SHP77 (cell line): Measurements from ENCODE around the gene HSPB6.
A peak's percentile ranks its signal among the peaks of the same experiment; 100 is the strongest.
"Not testable (repeated sequence)": the region's sequence is repeated elsewhere in the genome, so short reads cannot be mapped to it uniquely, and the experiment has no call there.

ENCODE experiments used
- DNase-seq, 2 experiments: peaks; one replicate each; lab custom pipeline; 2025; lab: John Stamatoyannopoulos, UW

Gene HSPB6

GRCh38 chr19:35786299-35787160, 29.7 kb upstream of the HSPB6 start:
- DNase-seq, result no peak

DNA sequence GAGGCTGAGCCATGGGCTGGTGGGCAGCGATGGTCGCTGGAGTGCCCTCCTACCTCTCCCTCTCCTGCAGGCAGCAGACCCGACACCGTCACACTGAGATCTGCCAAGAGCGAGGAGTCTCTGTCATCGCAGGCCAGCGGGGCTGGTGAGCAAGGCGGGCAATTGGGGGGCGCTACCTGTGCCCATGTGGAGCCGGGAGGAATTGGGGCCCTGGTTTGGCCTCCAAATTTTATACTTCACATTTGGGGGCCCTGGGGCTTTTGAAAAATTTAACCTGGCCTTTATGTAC, 28.5 kb upstream of the HSPB6 start:
- no peak for DNase-seq

DNA sequence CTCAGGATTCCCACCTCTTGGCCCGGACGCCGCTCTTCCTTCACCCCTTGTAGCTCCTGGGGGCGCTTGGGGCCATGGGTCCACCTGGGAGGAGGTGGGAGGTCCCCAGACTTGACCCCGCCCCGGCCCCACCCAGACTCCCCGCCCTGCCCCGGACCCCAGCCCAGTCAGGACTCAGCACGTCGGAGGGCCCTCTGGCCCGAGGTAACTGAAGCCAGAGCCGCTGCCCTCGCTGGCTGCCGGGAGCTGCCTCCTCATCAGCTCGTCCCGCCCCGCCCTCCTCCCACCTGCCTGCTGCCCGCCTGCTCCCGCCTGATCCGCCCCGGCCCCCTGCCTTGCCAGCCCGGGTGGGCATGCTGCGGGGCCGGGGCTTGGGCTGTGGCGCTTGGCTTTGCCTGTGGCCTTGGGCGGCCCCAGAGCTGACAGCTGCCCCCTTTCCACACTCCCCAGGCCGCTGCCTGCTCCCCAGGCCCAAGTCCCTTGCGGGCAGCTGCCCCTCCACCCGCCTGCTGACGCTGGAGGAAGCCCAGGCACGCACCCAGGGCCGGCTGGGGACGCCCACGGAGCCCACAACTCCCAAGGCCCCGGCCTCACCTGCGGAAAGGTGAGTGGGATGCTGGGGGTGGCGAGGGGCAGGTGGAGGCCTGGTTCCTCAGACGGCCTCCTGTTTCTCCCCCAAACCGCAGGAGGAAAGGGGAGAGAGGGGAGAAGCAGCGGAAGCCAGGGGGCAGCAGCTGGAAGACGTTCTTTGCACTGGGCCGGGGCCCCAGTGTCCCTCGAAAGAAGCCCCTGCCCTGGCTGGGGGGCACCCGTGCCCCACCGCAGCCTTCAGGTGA, 27.9 kb upstream of the HSPB6 start:
- no peak for DNase-seq

DNA sequence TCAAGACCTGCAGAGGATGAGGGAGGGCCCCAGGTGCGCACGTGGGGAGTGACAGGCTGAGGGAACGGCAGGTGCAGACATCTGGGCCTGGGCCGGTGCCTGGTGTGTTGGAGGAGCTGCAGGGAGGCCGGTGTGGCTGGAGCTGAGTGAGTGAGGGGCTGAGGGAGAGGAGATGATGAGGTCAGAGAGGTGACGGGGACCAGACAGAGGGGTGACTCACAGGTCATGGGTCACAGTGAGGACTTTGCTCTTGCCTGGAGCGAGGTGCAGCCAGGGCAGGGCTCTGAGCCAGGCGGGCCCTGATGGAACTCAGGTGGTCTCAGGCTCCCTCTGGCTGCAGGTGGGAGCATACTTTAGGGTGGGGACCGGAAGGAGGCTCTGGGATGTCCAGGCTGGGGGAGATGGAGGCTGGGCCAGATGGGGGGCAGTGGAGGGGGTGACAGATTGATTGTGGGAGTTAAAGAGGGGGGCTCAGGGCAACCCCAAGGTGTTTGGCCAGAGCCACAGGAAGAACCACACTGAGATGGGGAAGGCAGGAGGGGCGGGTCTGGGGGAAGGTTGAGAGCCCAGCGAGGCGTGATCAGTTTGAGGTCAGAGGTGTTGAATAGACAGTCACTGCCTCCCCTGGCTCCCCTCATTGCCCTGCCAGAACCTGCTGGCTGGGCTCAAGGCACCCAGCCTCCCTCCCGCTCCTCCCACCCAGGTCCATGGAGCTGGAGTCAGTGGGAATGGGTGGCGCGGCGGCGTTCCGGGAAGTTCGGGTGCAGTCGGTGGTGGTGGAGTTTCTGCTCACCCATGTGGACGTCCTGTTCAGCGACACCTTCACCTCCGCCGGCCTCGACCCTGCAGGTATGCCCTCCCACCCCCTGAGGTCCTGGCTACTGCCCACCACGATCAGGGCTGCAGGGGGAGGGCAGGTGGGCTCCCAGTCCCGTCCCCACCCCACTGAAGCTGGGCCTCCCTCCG, 26.9 kb upstream of the HSPB6 start:
- DNase-seq, result no peak

DNA sequence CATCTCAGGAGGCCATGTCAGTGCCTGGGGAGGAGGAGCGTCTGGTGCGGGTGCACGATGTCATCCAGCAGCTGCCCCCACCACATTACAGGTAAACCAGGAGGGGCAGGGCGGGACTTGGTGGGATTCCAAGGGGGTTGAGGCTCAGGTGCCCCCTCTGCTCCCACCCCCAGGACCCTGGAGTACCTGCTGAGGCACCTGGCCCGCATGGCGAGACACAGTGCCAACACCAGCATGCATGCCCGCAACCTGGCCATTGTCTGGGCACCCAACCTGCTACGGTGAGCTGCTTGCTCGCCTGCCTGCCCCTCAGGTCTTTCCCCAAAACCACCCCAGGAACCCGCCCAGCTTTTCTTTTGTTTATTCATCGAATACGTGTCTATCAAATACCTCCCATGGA, 25.8 kb upstream of the HSPB6 start:
- DNase-seq, result no peak

DNA sequence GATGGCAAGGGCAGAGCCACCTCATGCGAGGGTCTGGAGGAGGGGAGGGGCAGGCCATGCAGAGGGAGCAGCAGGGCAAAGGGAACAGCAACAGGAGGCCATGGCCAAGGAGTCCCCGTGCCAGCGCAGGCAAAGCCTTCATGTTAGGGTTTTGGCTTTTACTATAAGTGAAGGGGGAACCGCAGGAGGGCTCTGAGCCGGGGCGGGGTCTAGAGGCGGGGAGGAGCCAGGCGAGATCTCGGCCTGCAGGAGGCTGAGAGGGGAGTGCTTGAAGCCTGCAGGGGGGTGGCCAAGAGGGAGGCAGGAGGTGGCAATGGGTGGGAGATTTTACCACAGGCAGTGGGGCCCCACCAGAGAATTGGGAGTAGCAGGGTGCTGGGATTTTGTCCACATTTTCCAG, 24.8 kb upstream of the HSPB6 start:
- no peak for DNase-seq

GRCh38 chr19:35780717-35781116, 23.9 kb upstream of the HSPB6 start:
- no peak for DNase-seq

DNA sequence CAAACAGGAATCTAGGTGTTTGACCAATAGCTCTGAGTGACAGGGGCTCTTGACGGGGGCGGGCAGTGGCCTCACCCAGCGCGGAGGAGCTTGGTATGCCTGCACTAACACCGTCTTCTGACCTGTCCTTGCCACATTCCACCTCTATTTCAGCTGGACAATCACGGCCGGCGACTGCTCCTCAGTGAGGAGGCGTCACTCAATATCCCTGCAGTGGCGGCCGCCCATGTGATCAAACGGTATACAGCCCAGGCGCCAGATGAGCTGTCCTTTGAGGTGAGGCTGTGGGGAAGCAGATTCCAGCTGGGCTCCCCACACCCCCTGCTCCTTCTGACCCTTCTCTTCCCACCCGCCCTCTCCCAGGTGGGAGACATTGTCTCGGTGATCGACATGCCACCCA, 23.2 kb upstream of the HSPB6 start:
- no peak for DNase-seq

DNA sequence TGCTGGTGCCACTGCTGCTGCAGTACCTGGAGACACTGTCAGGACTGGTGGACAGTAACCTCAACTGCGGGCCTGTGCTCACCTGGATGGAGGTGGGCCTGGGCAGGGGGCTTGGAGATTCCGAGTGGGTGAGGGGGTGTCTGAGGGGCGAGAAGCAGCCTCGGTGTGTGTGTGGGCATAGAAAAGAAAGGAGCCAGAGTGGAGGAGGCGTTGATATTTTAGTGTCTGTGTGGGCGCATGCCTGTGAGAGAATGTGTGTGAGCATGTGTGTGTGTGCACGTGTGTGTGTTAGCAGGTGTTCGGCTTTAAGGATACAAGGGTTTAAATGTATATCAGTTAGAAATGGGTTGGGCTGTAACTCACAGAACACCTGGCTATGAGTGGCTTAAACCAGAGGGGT, 22.2 kb upstream of the HSPB6 start:
- no peak for DNase-seq

- DNase-seq, result no peak
These were observed 21.1 kb upstream of the HSPB6 start for GRCh38 chr19:35777961-35778360.

GRCh38 chr19:35777086-35777841, 20.4 kb upstream of the HSPB6 start:
- no peak for DNase-seq

GRCh38 chr19:35776102-35776788, 19.4 kb upstream of the HSPB6 start:
- no peak for DNase-seq

GRCh38 chr19:35775298-35776101, 18.7 kb upstream of the HSPB6 start, which contains the start of gene ARHGAP33:
Gene ARHGAP33 (plus strand): TSS chr19:35775564. CDS start chr19:35775659, 95 bp downstream.
- peak; percentile 98 for DNase-seq

GRCh38 chr19:35775046-35775297, 18.1 kb upstream of the HSPB6 start:
- no peak for DNase-seq

- DNase-seq, result peak in 1 of 2 experiments; percentile 11
These were observed 17.6 kb upstream of the HSPB6 start for GRCh38 chr19:35774274-35775045.

GRCh38 chr19:35773020-35773806, 16.4 kb upstream of the HSPB6 start:
- no peak for DNase-seq

DNA sequence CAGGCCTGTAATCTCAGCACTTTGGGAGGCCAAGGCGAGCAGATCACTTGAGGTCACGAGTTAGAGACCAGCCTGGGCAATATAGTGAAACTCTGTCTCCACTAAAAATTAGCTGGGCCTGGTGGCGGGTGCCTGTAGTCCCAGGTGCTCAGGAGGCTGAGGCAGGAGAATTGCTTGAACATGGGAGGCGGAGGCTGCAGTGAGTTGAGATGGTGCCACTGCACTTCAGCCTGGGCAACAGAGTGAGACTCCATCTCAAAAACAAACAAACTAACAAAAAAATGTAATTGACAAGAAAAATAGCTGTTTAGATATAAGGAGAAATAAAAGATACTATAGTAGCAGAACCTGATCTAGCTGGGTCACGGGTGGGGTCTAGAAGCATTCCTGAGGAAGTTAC, 15.5 kb upstream of the HSPB6 start:
- not testable (repeated sequence) for DNase-seq

DNA sequence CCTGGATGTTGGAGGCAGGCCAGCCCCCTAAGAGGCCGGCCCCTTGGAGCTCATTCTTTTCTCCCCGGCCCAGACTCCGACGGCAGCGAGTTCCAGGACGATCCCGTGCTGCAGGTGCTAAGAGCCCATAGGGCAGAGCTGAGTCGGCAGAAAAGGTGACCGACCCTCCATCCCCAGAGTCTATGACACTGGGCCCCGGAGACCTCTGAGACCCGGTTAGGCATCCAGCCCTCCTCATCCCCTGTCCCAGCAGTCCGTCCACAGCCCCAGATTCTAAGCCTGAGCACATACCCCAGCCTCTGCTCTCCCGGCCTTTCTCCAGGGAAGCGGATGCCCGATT, 11.2 kb upstream of the HSPB6 start:
- no peak for DNase-seq
